ENCODE results near the gene GNE. TPM values are rescaled to one million over a fixed set of nuclear protein-coding genes. Genes with fewer than 3 reads are reported as not detected.

Gene GNE
- total RNA-seq, 1 experiment from 2014 or later: 10.9 TPM

GRCh38 chr9:36191290-36191645, 67.0 kb downstream of the GNE start:
- H3K27me3 ChIP-seq (ENCODE audit: low read length): no peaks in the 10 kb centered on the region
- H3K9me2 ChIP-seq (replicated peaks; ENCODE audit: low read length): no peaks in the 10 kb centered on the region
- peak overlapping the region; percentile 96 for H3K4me3 ChIP-seq (ENCODE audit: low read length)
- no peak for DNase-seq
- H3K4me1 ChIP-seq (ENCODE audit: insufficient read depth, low read length): peaks cover 17% of the 10 kb centered on the region
- ChIA-PET POLR2A (ENCODE audit: unreplicated experiment) (no interaction called here), CTCF (interaction anchor here (1.8 kb wide), 1 partner anchor 25 kb away, joined by 7 read pairs; no protein-coding TSS in a partner anchor)
- peak overlapping the region; percentile 88; the same call in 1 of the 2 replicates for H2AFZ ChIP-seq (ENCODE audit: low read length)
- H3K79me2 ChIP-seq (ENCODE audit: low read length): peaks cover 53% of the 10 kb centered on the region
- peak overlapping the region; percentile 66 for H3K27ac ChIP-seq (ENCODE audit: low read length)
- H4K20me1 ChIP-seq (ENCODE audit: low read length): peaks cover 32% of the 10 kb centered on the region
- H3F3A ChIP-seq (ENCODE audit: low read length, unreplicated experiment): no peaks in the 10 kb centered on the region
- H3K4me2 ChIP-seq (ENCODE audit: low read length): peak overlapping the region; percentile 94
- BruUV-seq (replicated peaks): no TSS peak
- peaks cover 3% of the 10 kb centered on the region; the same call in 1 of the 2 replicates for H3K36me3 ChIP-seq (ENCODE audit: low read depth, low read length)
- H3K9me3 ChIP-seq (ENCODE audit: low read length): no peaks in the 10 kb centered on the region
- H3K9ac ChIP-seq (ENCODE audit: low read length): peak overlapping the region; percentile 99
- intact Hi-C loops (cut with micrococcal nuclease): no loop called here
- no peak for TF ChIP-seq EZH2 (IDR thresholded peaks at IDR 0.05; ENCODE audit: low read length, unreplicated experiment)
- no peak for TF ChIP-seq CTCF (conservative IDR thresholded peaks at IDR 0.05; ENCODE audit: low read depth, low read length)
- TF ChIP-seq EZH2phosphoT487 (IDR thresholded peaks at IDR 0.05; ENCODE audit: borderline replicate concordance, low read length): no peak
- ATAC-seq: no peak

- Histone ChIP-seq H3K4me2 (ENCODE audit: low read length) (peak within 1 kb of the TSS; percentile 94), H3F3A (ENCODE audit: low read length, unreplicated experiment) (no peaks in the 10 kb centered on the region), H3K9me2 (replicated peaks; ENCODE audit: low read length) (no peaks in the 10 kb centered on the region), H4K20me1 (ENCODE audit: low read length) (peaks cover 32% of the 10 kb centered on the region), H3K36me3 (ENCODE audit: low read depth, low read length) (peaks cover 3% of the 10 kb centered on the region; the same call in 1 of the 2 replicates), H3K9ac (ENCODE audit: low read length) (peak within 1 kb of the TSS; percentile 99), H3K79me2 (ENCODE audit: low read length) (peaks cover 49% of the 10 kb centered on the region), H3K27me3 (ENCODE audit: low read length) (no peaks in the 10 kb centered on the region), H3K4me3 (ENCODE audit: low read length) (peak within 1 kb of the TSS; percentile 96), H3K27ac (ENCODE audit: low read length) (peak within 1 kb of the TSS; percentile 66), H3K9me3 (ENCODE audit: low read length) (no peaks in the 10 kb centered on the region), H2AFZ (ENCODE audit: low read length) (peak within 1 kb of the TSS; percentile 88), H3K4me1 (ENCODE audit: insufficient read depth, low read length) (peaks cover 17% of the 10 kb centered on the region)
- POLR2A ChIA-PET (ENCODE audit: unreplicated experiment): interaction anchor here (0.6 to 0.7 kb wide), 3 partner anchors 115 to 210 kb away, joined by 3 to 7 read pairs (median 4); no protein-coding TSS in a partner anchor
- no TSS peak for BruUV-seq (replicated peaks)
- peak; percentile 95 for ATAC-seq
- TF ChIP-seq EZH2phosphoT487 (IDR thresholded peaks at IDR 0.05; ENCODE audit: borderline replicate concordance, low read length) (no peak), CTCF (conservative IDR thresholded peaks at IDR 0.05; ENCODE audit: low read depth, low read length) (peak; percentile 63), EZH2 (IDR thresholded peaks at IDR 0.05; ENCODE audit: low read length, unreplicated experiment) (no peak)
- intact Hi-C loops (cut with micrococcal nuclease): no loop called here
- CTCF ChIA-PET: interaction anchor here (0.7 to 1.8 kb wide), 3 partner anchors 24 to 1841 kb away, joined by 4 to 7 read pairs (median 4); no protein-coding TSS in a partner anchor
- peak; percentile 94 for DNase-seq
Measured at GRCh38 chr9:36190388-36191289, 67.6 kb downstream of the GNE start, which contains the start of gene CLTA. Gene CLTA (plus strand): TSS chr9:36190921. CDS start chr9:36191057, 136 bp downstream.

Measured in PC-3 (cell line).